Cardiac fibroblast (primary cell): ENCODE results near the gene NXF2.

Experiments used
- DNase-seq, 2 donors: peaks; one replicate each; pipeline versions ENCODE4 v3.0.0 to v3.0.0-alpha.2; 2010; ENCODE audit warnings: low read depth in 2 of 2
- H3K4me3 ChIP-seq, 2 donors: replicated peaks in 1 of 2; 1 replicate in 1 of 2; 2 replicates in 1 of 2; pipeline ENCODE4 v1.5.1; 2011; ENCODE audit warnings: low read depth in 2 of 2, low read length in 2 of 2, mild to moderate bottlenecking in 2 of 2, moderate library complexity in 1 of 2
- TF ChIP-seq, protein P1 (sequence below): IDR thresholded peaks from one replicate; pipeline ENCODE4 v1.5.1; 2011; ENCODE audit warnings: low read depth, mild to moderate bottlenecking, low read length, inconsistent platforms

NXF2 gene

DNA sequence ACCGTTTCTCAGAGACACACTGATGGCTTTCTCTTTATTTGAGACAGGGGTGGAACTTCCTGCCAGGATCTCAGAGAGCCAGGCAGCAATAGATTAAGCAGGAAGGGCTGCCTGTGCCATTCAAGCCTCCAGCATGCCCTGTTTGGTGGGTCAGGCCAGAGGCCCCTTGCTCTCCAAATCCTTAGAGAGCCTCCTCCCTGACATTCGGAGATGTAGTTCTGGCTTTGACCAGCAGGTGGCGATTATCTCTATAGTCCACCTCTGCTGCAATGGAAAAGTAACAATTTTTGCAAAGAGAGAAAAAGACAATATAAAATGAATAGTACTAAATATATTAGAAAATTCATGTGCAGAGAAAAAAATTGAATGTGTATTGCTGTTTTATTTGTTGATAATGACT, 98.9 kb downstream of the NXF2 start:
- peak; percentile 44 to 48 for DNase-seq
- H3K4me3 ChIP-seq: no peak overlapping the region
- TF ChIP-seq, protein P1, sequence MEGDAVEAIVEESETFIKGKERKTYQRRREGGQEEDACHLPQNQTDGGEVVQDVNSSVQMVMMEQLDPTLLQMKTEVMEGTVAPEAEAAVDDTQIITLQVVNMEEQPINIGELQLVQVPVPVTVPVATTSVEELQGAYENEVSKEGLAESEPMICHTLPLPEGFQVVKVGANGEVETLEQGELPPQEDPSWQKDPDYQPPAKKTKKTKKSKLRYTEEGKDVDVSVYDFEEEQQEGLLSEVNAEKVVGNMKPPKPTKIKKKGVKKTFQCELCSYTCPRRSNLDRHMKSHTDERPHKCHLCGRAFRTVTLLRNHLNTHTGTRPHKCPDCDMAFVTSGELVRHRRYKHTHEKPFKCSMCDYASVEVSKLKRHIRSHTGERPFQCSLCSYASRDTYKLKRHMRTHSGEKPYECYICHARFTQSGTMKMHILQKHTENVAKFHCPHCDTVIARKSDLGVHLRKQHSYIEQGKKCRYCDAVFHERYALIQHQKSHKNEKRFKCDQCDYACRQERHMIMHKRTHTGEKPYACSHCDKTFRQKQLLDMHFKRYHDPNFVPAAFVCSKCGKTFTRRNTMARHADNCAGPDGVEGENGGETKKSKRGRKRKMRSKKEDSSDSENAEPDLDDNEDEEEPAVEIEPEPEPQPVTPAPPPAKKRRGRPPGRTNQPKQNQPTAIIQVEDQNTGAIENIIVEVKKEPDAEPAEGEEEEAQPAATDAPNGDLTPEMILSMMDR: peak; percentile 61
